Limb (tissue), 2 donors: ENCODE measurements around the gene SET.
"Not testable (repeated sequence)": the region's sequence is repeated elsewhere in the genome, so short reads cannot be mapped to it uniquely, and the experiment has no call there.

ENCODE experiments used
- DNase-seq, 2 donors: peaks; one replicate each; pipeline ENCODE4 v3.0.0-alpha.2; 2016; ENCODE audit errors: extremely low spot score in 2 of 2

The SET gene

DNA sequence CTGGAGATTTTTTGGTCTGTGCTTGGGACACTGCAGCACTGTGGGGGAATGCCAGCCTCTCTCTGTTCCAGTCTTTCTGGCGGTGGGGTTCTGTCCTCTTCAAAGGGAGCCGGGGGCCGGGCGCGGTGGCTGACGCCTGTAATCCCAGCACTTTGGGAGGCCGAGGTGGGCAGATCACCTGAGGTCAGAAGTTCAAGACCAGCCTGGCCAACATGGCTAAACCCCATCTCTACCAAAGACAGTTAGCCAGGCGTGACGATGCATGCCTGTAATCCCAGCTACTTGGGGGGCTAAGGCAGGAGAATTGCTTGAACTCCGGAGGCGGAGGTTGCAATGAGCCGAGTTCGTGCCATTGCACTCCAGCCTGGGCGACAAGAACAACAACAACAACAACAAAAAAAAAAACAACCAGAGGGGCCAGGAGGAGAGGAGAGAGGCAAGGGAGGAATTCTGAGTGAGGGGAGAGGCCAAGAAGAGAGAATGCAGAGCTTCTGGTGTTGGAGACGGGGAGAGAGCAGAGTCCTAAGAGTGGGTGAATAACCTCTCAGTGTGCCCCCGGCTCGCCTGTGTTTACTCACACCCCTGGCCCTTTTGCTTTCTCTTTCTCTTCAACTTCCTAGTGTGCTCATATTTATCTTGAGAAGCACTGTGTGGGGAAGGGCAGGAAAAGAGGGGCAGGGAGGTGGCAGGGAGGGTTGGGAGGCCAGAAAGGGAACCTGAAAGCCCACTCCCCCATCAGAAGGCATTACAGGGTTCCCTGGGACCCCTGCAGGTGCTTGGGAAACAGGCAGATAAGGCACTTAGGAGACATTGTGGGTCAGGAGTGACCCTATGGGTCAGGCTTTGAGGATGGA lies 3.2 kb upstream of the SET start:
- no peak for DNase-seq

GRCh38 chr9:128687453-128687852 lies 1.6 kb upstream of the SET start:
- DNase-seq = no peak

DNA sequence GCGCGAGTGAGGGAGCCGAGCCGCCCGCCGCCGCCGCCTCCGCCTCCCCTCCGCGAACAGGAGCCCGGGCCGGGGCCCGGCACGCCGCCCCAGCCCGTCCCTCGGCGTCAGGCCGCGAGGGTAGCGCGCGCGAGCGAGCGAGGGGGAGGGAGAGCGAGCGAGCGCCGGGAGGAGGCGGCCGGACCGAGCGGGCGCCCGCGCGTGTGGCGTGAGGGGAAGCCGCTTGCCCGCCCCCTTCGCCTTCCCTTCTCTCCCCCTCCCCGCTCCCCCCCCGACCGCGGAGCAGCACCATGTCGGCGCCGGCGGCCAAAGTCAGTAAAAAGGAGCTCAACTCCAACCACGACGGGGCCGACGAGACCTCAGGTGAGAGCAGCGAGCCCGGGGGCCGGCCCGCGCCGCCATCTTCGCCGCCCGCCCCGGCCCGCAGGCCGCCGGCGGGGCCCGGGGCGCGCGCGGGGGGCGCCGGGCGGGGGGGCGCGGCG lies 312 bp downstream of the SET start:
- peak; percentile 48 to 86 for DNase-seq

GRCh38 chr9:128689820-128690683 lies 1.0 kb downstream of the SET start:
- DNase-seq = peak; percentile 48 to 79

DNA sequence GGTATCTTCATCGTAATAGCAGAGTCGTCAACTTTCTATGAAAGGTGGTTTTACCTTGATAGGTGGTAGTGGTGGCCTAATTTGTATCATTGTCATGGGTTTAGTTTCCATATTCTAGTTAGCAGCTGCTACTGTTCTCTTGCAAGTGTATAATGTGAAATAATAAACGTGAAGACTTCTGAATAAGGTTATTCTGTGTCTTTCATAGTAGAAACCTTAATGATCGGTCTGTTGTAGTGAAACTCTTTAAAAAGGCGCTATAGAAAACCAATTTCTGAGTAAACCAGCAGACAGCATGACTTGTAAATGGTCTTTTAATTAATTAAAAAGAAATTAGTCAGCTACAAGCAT lies 1.6 kb downstream of the SET start:
- peak in 1 of 2 donors; percentile 6 for DNase-seq

DNA sequence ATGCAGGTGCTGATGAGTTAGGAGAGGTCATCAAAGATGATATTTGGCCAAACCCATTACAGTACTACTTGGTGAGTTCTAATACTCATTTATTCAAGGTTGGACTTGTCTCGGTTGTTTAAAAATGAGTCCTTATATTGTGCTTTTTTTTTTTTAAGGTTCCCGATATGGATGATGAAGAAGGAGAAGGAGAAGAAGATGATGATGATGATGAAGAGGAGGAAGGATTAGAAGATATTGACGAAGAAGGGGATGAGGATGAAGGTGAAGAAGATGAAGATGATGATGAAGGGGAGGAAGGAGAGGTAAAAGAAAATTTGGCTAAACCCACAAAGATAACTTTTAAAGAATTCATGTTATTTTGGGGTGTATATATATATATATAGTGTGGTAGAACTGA lies 4.7 kb downstream of the SET start:
- DNase-seq = not testable (repeated sequence)

- no peak for DNase-seq
Measured at GRCh38 chr9:128694344-128694743, 5.3 kb downstream of the SET start.

DNA sequence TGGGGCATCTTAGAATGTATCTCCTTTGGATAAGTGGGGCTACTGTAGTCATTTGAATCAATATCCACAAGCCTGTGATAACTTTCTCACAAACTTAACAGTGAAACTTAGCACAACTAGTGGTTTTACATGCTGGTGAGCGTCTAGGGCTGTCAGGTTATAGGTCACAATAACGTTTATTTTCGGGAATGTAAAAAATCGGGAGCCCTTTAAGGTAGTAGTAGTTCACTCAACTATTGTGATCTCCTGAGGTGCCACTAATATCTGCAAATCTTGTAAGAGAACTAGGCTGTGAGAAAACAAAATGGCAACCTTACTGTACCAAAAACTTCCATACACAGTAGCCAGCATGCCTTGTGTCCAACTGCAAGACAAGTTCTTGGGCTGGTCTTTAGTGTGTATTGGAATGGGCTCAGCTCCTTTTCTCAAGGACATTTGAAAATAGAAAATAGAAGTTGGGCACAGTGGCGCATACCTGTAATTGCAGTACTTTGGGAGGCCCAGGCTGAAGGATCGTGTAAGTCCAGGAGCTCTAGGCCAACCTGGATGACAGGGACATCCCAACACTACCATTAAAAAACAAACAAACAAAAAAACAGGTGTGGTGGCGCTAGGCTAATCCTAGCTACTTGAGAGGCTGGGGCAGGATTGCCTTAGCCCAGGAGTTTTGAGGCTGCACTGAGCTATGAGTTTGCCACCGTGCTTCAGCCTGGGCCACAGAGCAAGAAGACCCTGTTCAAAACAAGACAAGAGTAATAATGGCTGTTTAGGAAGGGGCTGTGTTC lies 8.1 kb downstream of the SET start:
- DNase-seq = no peak

GRCh38 chr9:128699096-128699795 lies 10.2 kb downstream of the SET start:
- DNase-seq = not testable (repeated sequence)

DNA sequence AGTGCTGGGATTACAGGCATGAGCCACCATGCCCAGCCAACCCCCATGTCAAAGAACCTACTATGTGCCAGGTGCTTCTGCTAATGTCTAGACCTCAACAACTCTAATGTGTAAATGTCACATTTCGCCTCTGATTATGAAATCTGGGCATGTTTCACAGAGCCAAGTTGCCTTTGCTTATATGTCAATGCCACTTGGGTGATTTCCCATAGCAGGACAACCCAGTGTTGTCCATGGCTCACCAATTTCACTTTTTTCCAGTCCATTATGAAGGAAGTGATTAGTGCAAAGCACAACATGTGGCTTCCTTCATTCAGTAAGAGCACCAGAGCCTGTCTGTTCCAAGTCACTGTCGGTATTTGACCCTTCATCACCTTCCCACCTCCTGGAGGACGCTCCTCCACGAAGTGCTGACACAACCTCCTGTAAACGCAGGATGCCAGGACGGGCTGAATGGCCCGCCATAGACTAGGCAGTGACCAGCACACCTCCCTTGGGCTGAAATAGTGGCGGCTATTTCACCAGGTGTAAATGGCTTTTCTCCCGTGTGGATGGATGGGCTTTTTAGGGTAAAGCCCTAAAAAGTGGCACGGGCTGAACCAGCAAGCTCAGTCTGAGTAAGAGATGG lies 12.3 kb downstream of the SET start:
- DNase-seq = no peak

- peak; percentile 79 to 93 for DNase-seq
Measured at GRCh38 chr9:128702445-128702948, 13.5 kb downstream of the SET start, which contains the start of gene PKN3. Gene PKN3, plus strand, starts transcription at chr9:128702503. Its CDS starts 413 bp downstream, at chr9:128702916.

DNA sequence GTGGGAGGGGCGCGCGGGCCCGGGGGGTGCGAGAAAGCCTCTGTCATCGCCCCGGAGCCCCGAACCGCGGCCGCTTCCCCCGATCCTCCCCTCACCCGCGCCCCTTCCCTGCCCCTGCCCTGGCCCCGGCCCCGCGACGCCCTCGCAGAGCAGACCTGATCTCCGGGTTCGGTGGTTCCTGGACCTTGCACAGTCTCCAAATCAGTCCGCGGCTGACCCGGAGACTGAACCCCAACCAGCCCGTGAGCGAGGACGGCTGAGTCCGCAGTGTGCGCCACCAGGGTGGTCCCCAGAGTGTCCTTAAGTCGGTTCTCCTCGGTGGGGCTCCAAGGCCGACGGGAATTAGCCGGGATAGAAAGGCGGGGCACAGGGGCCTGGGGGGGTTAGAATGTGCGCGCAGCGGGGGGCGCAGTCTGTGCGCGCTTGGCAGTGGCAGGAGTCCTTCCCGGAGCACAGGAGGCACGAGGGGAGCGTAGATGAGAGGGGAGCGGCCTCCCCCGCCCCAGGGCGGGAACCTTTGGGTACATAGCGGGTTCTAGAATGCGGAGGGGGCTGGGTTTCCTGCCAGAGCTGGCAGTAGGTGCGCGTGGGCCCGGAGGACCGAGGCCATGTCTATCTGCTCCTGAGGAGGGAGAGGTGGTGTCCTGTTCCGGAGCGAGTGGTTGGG lies 14.1 kb downstream of the SET start:
- peak; percentile 4 to 68 for DNase-seq

- DNase-seq = no peak
Measured at GRCh38 chr9:128703616-128704355, 14.8 kb downstream of the SET start.

- no peak for DNase-seq
Measured at GRCh38 chr9:128704356-128704670, 15.3 kb downstream of the SET start.

DNA sequence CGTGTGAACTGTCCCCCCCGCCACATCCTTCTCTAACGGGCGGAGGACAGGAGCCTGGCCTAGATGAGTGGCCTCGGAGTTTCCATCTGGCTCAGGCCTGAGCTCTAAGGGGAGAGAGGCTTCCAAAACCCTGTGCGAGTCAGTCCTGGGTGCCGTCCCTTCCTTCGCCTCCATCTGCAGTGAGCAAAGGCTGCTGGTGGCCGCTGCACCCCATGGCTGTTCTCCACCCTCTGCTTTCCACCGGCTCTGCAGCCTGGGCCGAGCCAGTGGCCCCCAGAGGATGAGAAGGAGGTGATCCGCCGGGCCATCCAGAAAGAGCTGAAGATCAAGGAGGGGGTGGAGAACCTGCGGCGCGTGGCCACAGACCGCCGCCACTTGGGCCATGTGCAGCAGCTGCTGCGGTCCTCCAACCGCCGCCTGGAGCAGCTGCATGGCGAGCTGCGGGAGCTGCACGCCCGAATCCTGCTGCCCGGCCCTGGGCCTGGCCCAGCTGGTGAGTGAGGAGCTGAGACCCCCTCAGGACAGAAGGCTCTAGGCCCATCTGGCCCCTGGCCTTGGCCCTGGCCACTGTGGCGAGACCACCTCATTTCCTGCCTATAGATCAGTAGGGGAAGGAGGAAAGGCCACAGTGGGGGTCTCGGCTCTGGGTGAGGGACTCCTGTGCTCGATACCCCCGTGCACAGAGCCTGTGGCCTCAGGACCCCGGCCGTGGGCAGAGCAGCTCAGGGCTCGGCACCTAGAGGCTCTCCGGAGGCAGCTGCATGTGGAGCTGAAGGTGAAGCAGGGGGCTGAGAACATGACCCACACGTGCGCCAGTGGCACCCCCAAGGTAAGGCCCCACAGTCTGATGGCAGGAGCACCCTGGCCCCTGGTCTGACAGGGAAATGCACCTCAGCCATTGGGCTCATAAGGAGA lies 16.3 kb downstream of the SET start:
- no peak for DNase-seq

GRCh38 chr9:128706045-128706444 lies 17.0 kb downstream of the SET start:
- no peak for DNase-seq

DNA sequence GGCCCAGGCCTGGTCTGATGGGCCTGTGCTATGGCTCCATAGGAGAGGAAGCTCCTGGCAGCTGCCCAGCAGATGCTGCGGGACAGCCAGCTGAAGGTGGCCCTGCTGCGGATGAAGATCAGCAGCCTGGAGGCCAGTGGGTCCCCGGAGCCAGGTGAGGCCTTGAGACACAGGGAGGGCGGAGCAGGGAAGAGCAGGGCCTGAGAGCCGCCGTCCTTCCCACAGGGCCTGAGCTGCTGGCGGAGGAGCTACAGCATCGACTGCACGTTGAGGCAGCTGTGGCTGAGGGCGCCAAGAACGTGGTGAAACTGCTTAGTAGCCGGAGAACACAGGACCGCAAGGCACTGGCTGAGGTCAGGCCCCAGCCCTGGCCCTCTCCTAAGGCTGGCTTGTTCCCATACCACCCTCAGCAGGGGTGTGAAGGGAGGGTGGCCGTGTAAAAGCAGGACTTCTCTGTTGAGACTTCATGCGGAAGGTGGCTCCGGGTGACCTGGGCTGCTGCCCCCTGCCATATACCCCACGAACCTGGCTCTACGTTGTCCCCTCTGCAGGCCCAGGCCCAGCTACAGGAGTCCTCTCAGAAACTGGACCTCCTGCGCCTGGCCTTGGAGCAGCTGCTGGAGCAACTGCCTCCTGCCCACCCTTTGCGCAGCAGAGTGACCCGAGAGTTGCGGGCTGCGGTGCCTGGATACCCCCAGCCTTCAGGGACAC lies 17.8 kb downstream of the SET start:
- no peak for DNase-seq
